GM19099 (cell line): ENCODE data around the gene LIPT1.

Source experiments
- POLR2A ChIP-seq: IDR thresholded peaks from 3 replicates; pipeline ENCODE4 v1.6.1; 2011; ENCODE audit warnings: low read depth; ENCODE audit not compliant: insufficient read length; ENCODE audit errors: extremely low read depth

LIPT1 gene

GRCh38 chr2:99156891-99157290 is 2.1 kb downstream of the LIPT1 start:
- no peak for TF ChIP-seq POLR2A

- no peak for TF ChIP-seq POLR2A
Measured at GRCh38 chr2:99158599-99158998, 3.8 kb downstream of the LIPT1 start.

DNA sequence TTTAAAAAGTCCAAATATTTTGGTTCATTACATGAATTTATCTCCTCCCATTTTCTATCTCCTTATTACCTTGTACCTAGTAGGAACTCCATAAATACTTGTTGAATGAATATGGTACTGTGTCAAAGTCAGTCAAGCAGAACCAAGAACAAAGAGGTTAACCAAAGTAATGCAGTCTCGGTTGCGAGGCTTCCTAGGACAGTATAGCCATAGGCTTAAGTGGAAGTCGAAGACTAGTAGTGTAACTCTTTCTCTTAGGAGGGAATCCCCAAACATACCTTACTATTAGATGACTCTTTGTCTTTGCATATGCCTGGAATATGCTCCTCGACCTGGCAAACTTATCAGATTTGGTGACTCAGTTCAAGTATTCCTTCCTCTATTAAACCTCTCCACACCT is 4.8 kb downstream of the LIPT1 start:
- TF ChIP-seq POLR2A: no peak

DNA sequence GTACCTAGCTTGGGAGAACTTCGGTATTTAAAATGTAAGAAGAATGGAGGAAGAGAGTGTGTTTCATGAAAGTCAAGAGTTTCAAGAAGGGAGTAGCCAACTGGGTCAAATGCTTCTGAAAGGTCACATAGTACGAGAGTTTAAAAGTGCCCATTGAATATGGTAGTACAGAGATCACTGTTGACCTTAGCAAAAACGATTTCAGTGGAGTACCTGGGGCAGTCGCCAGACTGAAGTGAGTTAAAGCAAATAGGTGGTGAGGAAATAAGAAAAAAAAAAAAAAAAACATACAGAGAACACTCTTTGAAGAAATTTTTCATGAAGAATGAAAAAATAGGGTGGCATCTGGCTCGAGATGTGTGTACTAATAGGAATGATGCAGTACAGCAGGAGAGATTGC is 11.5 kb downstream of the LIPT1 start:
- TF ChIP-seq POLR2A: no peak

GRCh38 chr2:99169534-99169933 is 14.8 kb downstream of the LIPT1 start:
- TF ChIP-seq POLR2A: no peak

GRCh38 chr2:99171377-99172140 is 16.8 kb downstream of the LIPT1 start:
- TF ChIP-seq POLR2A: no peak

- peak; percentile 91 for TF ChIP-seq POLR2A
Measured at GRCh38 chr2:99180755-99181623, 26.2 kb downstream of the LIPT1 start, which contains the start of the genes MITD1 and MRPL30. Gene MITD1, minus strand, starts transcription at chr2:99181058. Its CDS starts 77 bp downstream, at chr2:99180981. Gene MRPL30, plus strand, starts transcription at chr2:99181184. Its CDS starts 5,020 bp downstream, at chr2:99186204.

DNA sequence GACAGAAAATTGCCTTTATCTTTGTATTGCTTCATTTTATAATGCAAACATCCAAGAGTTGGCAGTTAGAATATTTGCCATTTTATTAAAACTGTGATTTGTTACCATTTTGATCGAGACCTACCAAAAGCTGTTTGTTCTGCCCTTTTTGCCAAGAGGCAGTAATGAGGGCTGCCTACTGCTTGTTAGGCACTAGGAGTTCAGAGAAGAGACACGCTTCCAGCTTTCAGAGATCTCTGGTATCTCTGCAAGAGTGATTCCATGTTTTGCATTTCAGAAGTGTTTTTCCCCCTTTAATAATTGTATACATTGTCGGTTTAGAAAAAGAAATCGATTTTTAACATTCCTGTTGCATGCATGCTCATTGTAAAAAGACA is 26.8 kb downstream of the LIPT1 start:
- no peak for TF ChIP-seq POLR2A

DNA sequence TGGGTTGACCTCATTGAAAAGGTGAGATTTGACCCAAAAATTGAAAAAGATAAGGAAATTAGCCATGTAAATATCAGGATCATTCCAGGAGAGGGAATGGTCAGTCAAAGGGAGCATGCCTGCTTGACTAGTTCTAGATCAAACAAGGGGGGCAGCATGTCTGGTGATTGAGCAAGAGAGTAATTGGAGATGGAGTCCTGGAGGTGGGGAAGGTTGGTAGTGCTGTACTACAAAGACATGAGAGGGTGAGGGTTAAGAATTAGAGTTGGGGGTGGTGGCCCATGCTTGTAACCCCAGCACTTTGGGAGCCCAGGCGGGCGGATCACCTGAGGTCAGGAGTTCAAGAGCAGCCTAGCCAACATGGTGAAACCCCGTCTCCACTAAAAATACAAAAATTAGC is 28.3 kb downstream of the LIPT1 start:
- TF ChIP-seq POLR2A: no peak

DNA sequence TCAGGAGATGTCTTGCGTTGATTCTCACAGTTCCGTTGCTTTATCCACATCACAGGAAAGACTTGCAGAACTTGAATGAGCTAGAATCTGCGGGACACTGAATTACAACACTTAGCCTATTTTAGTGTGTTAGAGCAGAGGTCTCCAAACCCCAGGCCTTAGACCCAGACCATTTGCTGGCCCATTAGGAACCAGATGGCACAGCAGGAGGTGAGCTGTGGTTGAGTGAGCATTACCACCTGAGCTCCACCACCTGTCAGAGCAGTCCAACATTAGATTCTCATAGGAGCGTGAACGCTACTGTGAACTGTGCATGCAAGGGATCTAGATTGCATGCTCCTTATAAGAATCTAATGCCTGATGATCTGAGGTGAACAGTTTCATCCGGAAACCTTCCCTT is 30.0 kb downstream of the LIPT1 start:
- no peak for TF ChIP-seq POLR2A

GRCh38 chr2:99187011-99187410 is 32.2 kb downstream of the LIPT1 start:
- TF ChIP-seq POLR2A: no peak

- no peak for TF ChIP-seq POLR2A
Measured at GRCh38 chr2:99188357-99188756, 33.6 kb downstream of the LIPT1 start.

GRCh38 chr2:99190548-99190947 is 35.8 kb downstream of the LIPT1 start:
- TF ChIP-seq POLR2A: no peak

- no peak for TF ChIP-seq POLR2A
Measured at GRCh38 chr2:99198103-99198841, 43.5 kb downstream of the LIPT1 start.
